IMR-90 (cell line): ENCODE data around the gene SHC4. TPM values are rescaled to one million over a fixed set of nuclear protein-coding genes. Genes with fewer than 3 reads are reported as not detected.

ENCODE experiments used
- ATAC-seq: fragments of 200-7000 bp; cut with Tn5 transposase; 2 replicates; pipeline ENCODE4 v1.9.1; 2020; ENCODE audit warnings: low read depth, mild to moderate bottlenecking, moderate library complexity
- BruUV-seq: library from RNA; stranded (reverse); fragments of 400-500 nt; replicated peaks from 2 replicates; lab custom pipeline; 2021; lab: Mats Ljungman, UMichigan
- CTCF ChIA-PET: fragments of 300-600 bp; formaldehyde crosslinking; extraction: SDS; loops from one replicate; lab custom pipeline; 2021; ENCODE audit warnings: antibody characterized with exemption; lab: Yijun Ruan, JAX
- POLR2A ChIA-PET: fragments of 300-600 bp; sonication (Branson Sonifier 250); formaldehyde crosslinking; loops from one replicate; lab custom pipeline; 2022; ENCODE audit warnings: antibody characterized with exemption; ENCODE audit not compliant: unreplicated experiment; lab: Charles Lee
- DNase-seq: peaks from one replicate; pipeline ENCODE4 v3.0.0; 2013
- H2AFZ ChIP-seq: replicated peaks from 2 replicates; pipeline ENCODE3; 2013; ENCODE audit warnings: low read length, mild to moderate bottlenecking; ENCODE audit not compliant: poor library complexity
- H2AK5ac ChIP-seq: 2 replicates; pipeline ENCODE4 v1.6.1; 2013; ENCODE audit warnings: low read depth, low read length, inconsistent platforms
- H2AK9ac ChIP-seq: replicated peaks from 2 replicates; pipeline ENCODE3; 2013; ENCODE audit warnings: mild to moderate bottlenecking, low read depth, low read length, moderate library complexity; ENCODE audit not compliant: poor library complexity
- H2BK120ac ChIP-seq: 2 replicates; pipeline ENCODE4 v1.6.1; 2013; ENCODE audit warnings: low read depth, low read length, inconsistent platforms
- H2BK15ac ChIP-seq: 3 replicates; pipeline ENCODE4 v1.6.1; 2013; ENCODE audit warnings: low read depth, low read length, inconsistent platforms
- H2BK20ac ChIP-seq: 2 replicates; pipeline ENCODE4 v1.6.1; 2013; ENCODE audit warnings: low read depth, mild to moderate bottlenecking, inconsistent platforms, low read length, moderate library complexity
- H2BK5ac ChIP-seq: 2 replicates; pipeline ENCODE4 v1.6.1; 2013; ENCODE audit warnings: mild to moderate bottlenecking, low read depth, low read length, inconsistent platforms; ENCODE audit not compliant: poor library complexity, severe bottlenecking
- H3K14ac ChIP-seq: replicated peaks from 2 replicates; pipeline ENCODE4 v1.6.1; 2013; ENCODE audit warnings: low read depth, low read length, inconsistent platforms
- H3K18ac ChIP-seq: 2 replicates; pipeline ENCODE4 v1.6.1; 2013; ENCODE audit warnings: low read depth, low read length, control low read depth
- H3K23ac ChIP-seq: 2 replicates; pipeline ENCODE4 v1.6.1; 2013; ENCODE audit warnings: low read depth, low read length, inconsistent platforms
- H3K27ac ChIP-seq: 2 replicates; pipeline ENCODE4 v1.5.1; 2013; ENCODE audit warnings: mild to moderate bottlenecking, control low read depth, low read length; ENCODE audit not compliant: insufficient read depth
- H3K27me3 ChIP-seq: 2 replicates; pipeline ENCODE4 v1.6.1; 2013; ENCODE audit warnings: low read length; ENCODE audit not compliant: control insufficient read depth, insufficient read depth
- H3K36me3 ChIP-seq: 2 replicates; pipeline ENCODE4 v1.6.1; 2013; ENCODE audit warnings: low read length, mixed read lengths; ENCODE audit not compliant: control insufficient read depth, insufficient read depth
- H3K4ac ChIP-seq: 2 replicates; pipeline ENCODE4 v1.6.1; 2013; ENCODE audit warnings: low read depth, low read length, inconsistent platforms
- H3K4me1 ChIP-seq: 2 replicates; pipeline ENCODE4 v1.6.1; 2013; ENCODE audit warnings: low read length, mixed read lengths; ENCODE audit not compliant: control insufficient read depth, insufficient read depth
- H3K4me2 ChIP-seq: 2 replicates; pipeline ENCODE4 v1.6.1; 2013; ENCODE audit warnings: low read depth, mild to moderate bottlenecking, control low read depth, low read length, moderate library complexity
- H3K4me3 ChIP-seq: 2 replicates; pipeline ENCODE4 v1.5.1; 2013; ENCODE audit warnings: low read depth, mild to moderate bottlenecking, control low read depth, low read length, moderate library complexity; ENCODE audit not compliant: insufficient read depth
- H3K56ac ChIP-seq: 2 replicates; pipeline ENCODE4 v1.6.1; 2013; ENCODE audit warnings: low read length, inconsistent platforms; ENCODE audit not compliant: insufficient read depth; ENCODE audit errors: extremely low read depth
- H3K79me1 ChIP-seq, 2 experiments: 2 replicates each; pipeline ENCODE4 v1.6.1; 2013; ENCODE audit warnings: low read length in 2 of 2, inconsistent platforms in 1 of 2, low read depth in 1 of 2
- H3K9ac ChIP-seq: 2 replicates; pipeline ENCODE4 v1.6.1; 2013; ENCODE audit warnings: low read depth, low read length, control low read depth
- H3K9me1 ChIP-seq: 2 replicates; pipeline ENCODE4 v1.6.1; 2013; ENCODE audit warnings: low read length, inconsistent platforms; ENCODE audit not compliant: insufficient read depth
- H3K9me3 ChIP-seq: 2 replicates; pipeline ENCODE4 v1.6.1; 2013; ENCODE audit warnings: low read length; ENCODE audit not compliant: control insufficient read depth, insufficient read depth
- H4K20me1 ChIP-seq: 2 replicates; pipeline ENCODE4 v1.6.1; 2013; ENCODE audit warnings: low read length, inconsistent platforms; ENCODE audit not compliant: insufficient read depth
- H4K5ac ChIP-seq: 2 replicates; pipeline ENCODE4 v1.6.1; 2013; ENCODE audit warnings: mild to moderate bottlenecking, low read depth, low read length, control low read depth
- H4K8ac ChIP-seq, 2 experiments: 2 replicates each; pipeline ENCODE4 v1.6.1; 2013; ENCODE audit warnings: low read depth in 2 of 2, low read length in 2 of 2, control low read depth in 1 of 2, inconsistent platforms in 1 of 2
- H4K91ac ChIP-seq: 2 replicates; pipeline ENCODE4 v1.6.1; 2013; ENCODE audit warnings: low read depth, low read length, inconsistent platforms; ENCODE audit not compliant: insufficient read depth
- CEBPB ChIP-seq: IDR thresholded peaks from 2 replicates; pipeline ENCODE4 v1.6.1; 2012; ENCODE audit warnings: low read depth, low read length, improper control_type of control experiment
- CTCF ChIP-seq: conservative IDR thresholded peaks from 2 replicates; pipeline ENCODE4 v1.5.1; 2012; ENCODE audit warnings: mild to moderate bottlenecking, low read depth, low read length, improper control_type of control experiment
- ELK1 ChIP-seq: fragments of 150-350 bp; IDR thresholded peaks from 2 replicates; pipeline ENCODE4 v1.6.1; 2016; ENCODE audit warnings: low read depth, mild to moderate bottlenecking, low read length, moderate library complexity, borderline replicate concordance
- MAZ ChIP-seq: IDR thresholded peaks from 2 replicates; pipeline ENCODE4 v1.6.1; 2012; ENCODE audit warnings: low read depth, mild to moderate bottlenecking, low read length, improper control_type of control experiment, moderate library complexity, borderline replicate concordance
- NFE2L2 ChIP-seq: fragments of 150-350 bp; IDR thresholded peaks from 2 replicates; pipeline ENCODE4 v1.6.1; 2016; ENCODE audit warnings: low read depth, mild to moderate bottlenecking, low read length
- POLR2A ChIP-seq: IDR thresholded peaks from 2 replicates; pipeline ENCODE4 v1.6.1; 2012; ENCODE audit warnings: mild to moderate bottlenecking, low read depth, low read length
- RCOR1 ChIP-seq: IDR thresholded peaks from 2 replicates; pipeline ENCODE4 v1.6.1; 2012; ENCODE audit warnings: mild to moderate bottlenecking, low read length, improper control_type of control experiment; ENCODE audit not compliant: insufficient replicate concordance
- RFX5 ChIP-seq: IDR thresholded peaks from 2 replicates; pipeline ENCODE4 v1.8.0; 2012; ENCODE audit warnings: low read depth, mild to moderate bottlenecking, low read length, moderate library complexity
- SMC3 ChIP-seq: fragments of 150-350 bp; IDR thresholded peaks from 2 replicates; pipeline ENCODE4 v1.6.1; 2016; ENCODE audit warnings: low read depth, mild to moderate bottlenecking, antibody characterized with exemption, low read length, moderate library complexity
- USF2 ChIP-seq: fragments of 150-350 bp; IDR thresholded peaks from 2 replicates; pipeline ENCODE4 v1.6.1; 2017; ENCODE audit warnings: mild to moderate bottlenecking, antibody characterized with exemption, low read length, low read depth
- dilution Hi-C: fragments of 300-500 bp; cut with HindIII; formaldehyde crosslinking; loops from one replicate; pipeline ENCODE4 v1.14.3; 2018; ENCODE audit warnings: low sequenced_read_pairs; ENCODE audit not compliant: unreplicated experiment
- in situ Hi-C: fragments of 300-500 bp; cut with MboI; formaldehyde crosslinking; loops from 3 replicates; pipeline ENCODE4 v1.14.3; 2019; ENCODE audit warnings: low sequenced_read_pairs, inconsistent platforms, mixed read lengths
- intact Hi-C: fragments of 100-400 bp; cut with micrococcal nuclease; formaldehyde crosslinking; loops from 2 replicates; pipeline ENCODE4 v1.10.0; 2022
- polyA plus RNA-seq, 3 experiments: library from polyadenylated mRNA; depleted of rRNA; stranded (reverse); fragments of >200 nt; gene quantifications; 2 replicates each; pipeline ENCODE4 v1.2.3, GENCODE V29; 2012; ENCODE audit warnings: low replicate concordance in 1 of 3
- total RNA-seq: library from RNA; depleted of rRNA; stranded (reverse); fragments of >200 nt; gene quantifications from 2 replicates; pipeline ENCODE4 v1.2.3, GENCODE V29; 2012

Gene SHC4
- total and polyA plus RNA-seq, 2 of the 4 experiments (the other 2 are of a cell fraction), result 0.91 to 2.7 TPM

- POLR2A ChIA-PET, result no interaction called here
- in situ Hi-C loops, result no loop called here
- no TSS peak for BruUV-seq
Measured at GRCh38 chr15:48905216-48905615, 58.5 kb downstream of the SHC4 start.

More at GRCh38 chr15:48905216-48905615, 58.5 kb downstream of the SHC4 start:
- Histone ChIP-seq H4K91ac (no peak overlapping the region), H3K4me2 (no peak overlapping the region), H3K27me3 (no peaks in the 10 kb centered on the region), H3K9me3 (no peaks in the 10 kb centered on the region), H2BK5ac (no peak overlapping the region), H3K9ac (no peak overlapping the region), H3K56ac (no peak overlapping the region), H3K36me3 (no peaks in the 10 kb centered on the region), H3K4me3 (no peak overlapping the region), H2BK15ac (no peak overlapping the region), H3K14ac (no peak overlapping the region), H2BK120ac (no peak overlapping the region), H2BK20ac (no peak overlapping the region), H2AK5ac (no peak overlapping the region), H3K4ac (no peak overlapping the region), H4K8ac (no peak overlapping the region), H2AK9ac (no peak overlapping the region), H2AFZ (no peak overlapping the region), H4K5ac (no peak overlapping the region), H3K27ac (no peak overlapping the region), H3K18ac (no peak overlapping the region), H3K9me1 (peaks cover 5% of the 10 kb centered on the region), H3K4me1 (no peaks in the 10 kb centered on the region; the same call in 1 of the 2 replicates), H4K20me1 (no peaks in the 10 kb centered on the region), H3K23ac (no peak overlapping the region), H3K79me1 (peaks cover 4 to 7% of the 10 kb centered on the region in 2 experiments; a peak in 3 of 4 replicates)
- intact Hi-C loops (no loop called here), dilution Hi-C loops (no loop called here)
- TF ChIP-seq ELK1 (no peak), SMC3 (no peak), RCOR1 (no peak), POLR2A (no peak), CEBPB (no peak), CTCF (no peak), RFX5 (no peak), MAZ (no peak), USF2 (no peak), NFE2L2 (no peak)
- no peak for DNase-seq
- CTCF ChIA-PET, result interaction anchor here (0.6 kb wide), 1 partner anchor 13 kb away, joined by 4 read pairs; no protein-coding TSS in a partner anchor
- no peak for ATAC-seq
